Neural progenitor cell (in vitro differentiated cells): ENCODE data around the gene DCAF8. TPM values are rescaled to one million over a fixed set of nuclear protein-coding genes. Genes with fewer than 3 reads are reported as not detected.

Source experiments
- DNase-seq: peaks from one replicate; pipeline ENCODE4 v3.0.0-alpha.2; 2016; ENCODE audit warnings: low spot score
- H2AFZ ChIP-seq: fragments of 200-600 bp; sonication (generic); replicated peaks from 2 replicates; pipeline ENCODE4 v1.6.1; 2016; ENCODE audit warnings: antibody characterized with exemption
- H3F3A ChIP-seq: fragments of 200-600 bp; sonication (generic); 2 replicates; pipeline ENCODE4 v1.6.1; 2016; ENCODE audit warnings: antibody characterized with exemption, low read depth
- H3K27ac ChIP-seq: fragments of 200-600 bp; sonication (generic); 2 replicates; pipeline ENCODE4 v1.5.1; 2016; ENCODE audit warnings: mild to moderate bottlenecking
- H3K27me3 ChIP-seq: fragments of 200-600 bp; sonication (generic); 2 replicates; pipeline ENCODE4 v1.6.1; 2016; ENCODE audit warnings: mild to moderate bottlenecking, moderate library complexity
- H3K36me3 ChIP-seq: fragments of 200-600 bp; sonication (generic); 2 replicates; pipeline ENCODE4 v1.5.1; 2016
- H3K4me1 ChIP-seq: fragments of 200-600 bp; sonication (generic); 2 replicates; pipeline ENCODE4 v1.6.1; 2016; ENCODE audit warnings: mixed run types
- H3K4me2 ChIP-seq: fragments of 200-600 bp; sonication (generic); 2 replicates; pipeline ENCODE4 v1.6.1; 2016
- H3K4me3 ChIP-seq: fragments of 200-600 bp; sonication (generic); 2 replicates; pipeline ENCODE4 v1.5.1; 2016
- H3K79me2 ChIP-seq: fragments of 200-600 bp; sonication (generic); 2 replicates; pipeline ENCODE4 v1.6.1; 2016; ENCODE audit warnings: low read depth
- H3K9ac ChIP-seq: fragments of 200-600 bp; sonication (generic); 2 replicates; pipeline ENCODE4 v1.6.1; 2016
- H3K9me3 ChIP-seq: fragments of 200-600 bp; sonication (generic); 2 replicates; pipeline ENCODE4 v1.5.1; 2016; ENCODE audit warnings: low read depth
- H4K20me1 ChIP-seq: fragments of 200-600 bp; sonication (generic); 2 replicates; pipeline ENCODE4 v1.6.1; 2016; ENCODE audit warnings: low read depth
- H3K27ac Mint-ChIP-seq: 3 replicates; pipeline ENCODE4 v1.8.0; 2021; ENCODE audit warnings: mixed read lengths
- H3K27me3 Mint-ChIP-seq: 2 replicates; pipeline ENCODE4 v1.8.0; 2022; ENCODE audit warnings: low read depth, mild to moderate bottlenecking, inconsistent platforms, moderate library complexity, mixed read lengths; ENCODE audit not compliant: insufficient read depth
- H3K36me3 Mint-ChIP-seq: 3 replicates; pipeline ENCODE4 v1.8.0; 2021; ENCODE audit warnings: mixed read lengths
- H3K4me1 Mint-ChIP-seq: 3 replicates; pipeline ENCODE4 v1.8.0; 2021; ENCODE audit warnings: mixed read lengths
- H3K4me3 Mint-ChIP-seq: 3 replicates; pipeline ENCODE4 v1.8.0; 2021; ENCODE audit warnings: mild to moderate bottlenecking, moderate library complexity, mixed read lengths
- H3K9me3 Mint-ChIP-seq: 3 replicates; pipeline ENCODE4 v1.8.0; 2020; ENCODE audit warnings: mixed read lengths
- CTCF ChIP-seq: fragments of 200-600 bp; sonication (generic); IDR thresholded peaks from 2 replicates; pipeline ENCODE4 v1.5.1; 2017; ENCODE audit warnings: antibody characterized with exemption, mild to moderate bottlenecking
- EZH2 ChIP-seq: fragments of 200-600 bp; sonication (generic); IDR thresholded peaks from 2 replicates; pipeline ENCODE4 v1.6.1; 2017; ENCODE audit warnings: antibody characterized with exemption, mild to moderate bottlenecking, moderate library complexity
- EZH2phosphoT487 ChIP-seq: fragments of 200-600 bp; sonication (generic); IDR thresholded peaks from 2 replicates; pipeline ENCODE4 v1.6.1; 2017; ENCODE audit warnings: antibody characterized with exemption
- total RNA-seq: library from RNA; depleted of rRNA; stranded (reverse); fragments of >200 nt; gene quantifications from 2 replicates; pipeline ENCODE4 v1.2.3, GENCODE V29; 2015; ENCODE audit warnings: low replicate concordance

Gene DCAF8
- total RNA-seq, 1 donor from 2014 or later: 105 TPM

- no peak overlapping the region for H3K4me2 ChIP-seq
- no peak overlapping the region for H3K9ac ChIP-seq
- H3K27ac Mint-ChIP-seq: no peak overlapping the region
- H3F3A ChIP-seq: no peaks in the 10 kb centered on the region
- H3K4me1 ChIP-seq: peaks cover 16% of the 10 kb centered on the region
- H2AFZ ChIP-seq: peak overlapping the region; percentile 82
- H3K4me3 Mint-ChIP-seq: no peak overlapping the region
- DNase-seq: no peak
- no peaks in the 10 kb centered on the region for H3K36me3 ChIP-seq
- H3K4me3 ChIP-seq: no peak overlapping the region
- H3K36me3 Mint-ChIP-seq: no peaks in the 10 kb centered on the region
- H3K9me3 ChIP-seq: no peaks in the 10 kb centered on the region
- no peak overlapping the region for H3K27ac ChIP-seq
- H4K20me1 ChIP-seq: no peaks in the 10 kb centered on the region
- no peaks in the 10 kb centered on the region for H3K9me3 Mint-ChIP-seq
- H3K79me2 ChIP-seq: no peaks in the 10 kb centered on the region
- peaks cover 6% of the 10 kb centered on the region for H3K27me3 Mint-ChIP-seq
- H3K4me1 Mint-ChIP-seq: peaks cover 15% of the 10 kb centered on the region
- TF ChIP-seq EZH2 (no peak), CTCF (no peak), EZH2phosphoT487 (no peak)
- no peaks in the 10 kb centered on the region for H3K27me3 ChIP-seq
Observed at GRCh38 chr1:160193832-160194736, 68.3 kb downstream of the DCAF8 start.

GRCh38 chr1:160193091-160193819, 69.1 kb downstream of the DCAF8 start:
- Mint-ChIP-seq H3K4me3 (no peak overlapping the region), H3K27me3 (peaks cover 9% of the 10 kb centered on the region), H3K4me1 (peaks cover 17% of the 10 kb centered on the region), H3K36me3 (no peaks in the 10 kb centered on the region), H3K27ac (no peak overlapping the region), H3K9me3 (no peaks in the 10 kb centered on the region)
- DNase-seq: peak; percentile 93
- TF ChIP-seq CTCF: peak; percentile 95
- TF ChIP-seq EZH2: no peak
- no peak overlapping the region for H3K27ac ChIP-seq
- no peaks in the 10 kb centered on the region for H4K20me1 ChIP-seq
- peaks cover 16% of the 10 kb centered on the region for H3K4me1 ChIP-seq
- no peaks in the 10 kb centered on the region for H3K36me3 ChIP-seq
- no peaks in the 10 kb centered on the region for H3K9me3 ChIP-seq
- no peak overlapping the region for H3K9ac ChIP-seq
- no peaks in the 10 kb centered on the region for H3K27me3 ChIP-seq
- no peaks in the 10 kb centered on the region for H3F3A ChIP-seq
- no peak overlapping the region for H3K4me3 ChIP-seq
- H2AFZ ChIP-seq: peak overlapping the region; percentile 82
- no peaks in the 10 kb centered on the region for H3K79me2 ChIP-seq
- peak overlapping the region; percentile 53 for H3K4me2 ChIP-seq

- H3K4me2 ChIP-seq: no peak overlapping the region
- Mint-ChIP-seq H3K4me1 (peaks cover 25% of the 10 kb centered on the region), H3K9me3 (no peaks in the 10 kb centered on the region), H3K36me3 (peaks cover 4% of the 10 kb centered on the region), H3K27me3 (peaks cover 9% of the 10 kb centered on the region), H3K27ac (peak overlapping the region; percentile 18), H3K4me3 (no peak overlapping the region)
- H3K4me3 ChIP-seq: no peak overlapping the region
- no peak overlapping the region for H2AFZ ChIP-seq
- DNase-seq: no peak
- H3F3A ChIP-seq: no peaks in the 10 kb centered on the region
- no peak for TF ChIP-seq EZH2phosphoT487
- no peak for TF ChIP-seq CTCF
- no peak for TF ChIP-seq EZH2
- no peaks in the 10 kb centered on the region for H3K27me3 ChIP-seq
- no peak overlapping the region for H3K9ac ChIP-seq
- H3K4me1 ChIP-seq: peaks cover 16% of the 10 kb centered on the region
- H4K20me1 ChIP-seq: no peaks in the 10 kb centered on the region
- no peaks in the 10 kb centered on the region for H3K9me3 ChIP-seq
- no peaks in the 10 kb centered on the region for H3K36me3 ChIP-seq
- no peak overlapping the region for H3K27ac ChIP-seq
- H3K79me2 ChIP-seq: no peaks in the 10 kb centered on the region
Observed at GRCh38 chr1:160192234-160192633, 70.1 kb downstream of the DCAF8 start.
